ENCODE measurements around the gene SCYL2.

GRCh38 chr12:100364324-100364723 is 97.3 kb downstream of the SCYL2 start:
- TF ChIP-seq, protein P1, sequence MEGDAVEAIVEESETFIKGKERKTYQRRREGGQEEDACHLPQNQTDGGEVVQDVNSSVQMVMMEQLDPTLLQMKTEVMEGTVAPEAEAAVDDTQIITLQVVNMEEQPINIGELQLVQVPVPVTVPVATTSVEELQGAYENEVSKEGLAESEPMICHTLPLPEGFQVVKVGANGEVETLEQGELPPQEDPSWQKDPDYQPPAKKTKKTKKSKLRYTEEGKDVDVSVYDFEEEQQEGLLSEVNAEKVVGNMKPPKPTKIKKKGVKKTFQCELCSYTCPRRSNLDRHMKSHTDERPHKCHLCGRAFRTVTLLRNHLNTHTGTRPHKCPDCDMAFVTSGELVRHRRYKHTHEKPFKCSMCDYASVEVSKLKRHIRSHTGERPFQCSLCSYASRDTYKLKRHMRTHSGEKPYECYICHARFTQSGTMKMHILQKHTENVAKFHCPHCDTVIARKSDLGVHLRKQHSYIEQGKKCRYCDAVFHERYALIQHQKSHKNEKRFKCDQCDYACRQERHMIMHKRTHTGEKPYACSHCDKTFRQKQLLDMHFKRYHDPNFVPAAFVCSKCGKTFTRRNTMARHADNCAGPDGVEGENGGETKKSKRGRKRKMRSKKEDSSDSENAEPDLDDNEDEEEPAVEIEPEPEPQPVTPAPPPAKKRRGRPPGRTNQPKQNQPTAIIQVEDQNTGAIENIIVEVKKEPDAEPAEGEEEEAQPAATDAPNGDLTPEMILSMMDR (IDR thresholded peaks at IDR 0.05; ENCODE audit: poor library complexity, severe bottlenecking) = no peak
- no peak for TF ChIP-seq REST (IDR thresholded peaks at IDR 0.05; ENCODE audit: borderline replicate concordance)
- TF ChIP-seq MXI1 (conservative IDR thresholded peaks at IDR 0.05; ENCODE audit: poor library complexity, severe bottlenecking) = no peak
- no peak for TF ChIP-seq RAD21 (conservative IDR thresholded peaks at IDR 0.05)
- no peak for TF ChIP-seq POLR2AphosphoS5 (IDR thresholded peaks at IDR 0.05)
- no peak for TF ChIP-seq EZH2 (IDR thresholded peaks at IDR 0.05; ENCODE audit: borderline replicate concordance, insufficient read depth, low read length, poor library complexity, severe bottlenecking)
- TF ChIP-seq SMC3 (conservative IDR thresholded peaks at IDR 0.05; ENCODE audit: poor library complexity) = no peak
